Bone marrow (tissue), 2 donors: ENCODE results near the gene PEX5L.
"Not testable (repeated sequence)": the region's sequence is repeated elsewhere in the genome, so short reads cannot be mapped to it uniquely, and the experiment has no call there.

Source experiments
- DNase-seq, 2 donors: peaks; one replicate each; lab custom pipeline; 2025; lab: John Stamatoyannopoulos, UW

The PEX5L gene

GRCh38 chr3:180008318-180008717, 28.4 kb downstream of the PEX5L start:
- not testable (repeated sequence) for DNase-seq

- DNase-seq, result no peak
Observed at GRCh38 chr3:180004542-180004941, 32.2 kb downstream of the PEX5L start.

GRCh38 chr3:180002006-180002405, 34.7 kb downstream of the PEX5L start:
- no peak for DNase-seq

- no peak for DNase-seq
Observed at GRCh38 chr3:180000500-180000899, 36.2 kb downstream of the PEX5L start.

- DNase-seq, result no peak
Observed at GRCh38 chr3:179995406-179995805, 41.3 kb downstream of the PEX5L start.

- no peak for DNase-seq
Observed at GRCh38 chr3:179991883-179992282, 44.9 kb downstream of the PEX5L start.

GRCh38 chr3:179991104-179991503, 45.6 kb downstream of the PEX5L start:
- DNase-seq, result no peak

GRCh38 chr3:179981646-179982045, 55.1 kb downstream of the PEX5L start:
- no peak for DNase-seq

- no peak for DNase-seq
Observed at GRCh38 chr3:179977356-179977755, 59.4 kb downstream of the PEX5L start.

GRCh38 chr3:179973931-179974361, 62.8 kb downstream of the PEX5L start:
- no peak for DNase-seq

- no peak for DNase-seq
Observed at GRCh38 chr3:179972881-179973423, 63.8 kb downstream of the PEX5L start.

- DNase-seq, result no peak
Observed at GRCh38 chr3:179971280-179971679, 65.5 kb downstream of the PEX5L start.

- no peak for DNase-seq
Observed at GRCh38 chr3:179970746-179971145, 66.0 kb downstream of the PEX5L start.

- no peak for DNase-seq
Observed at GRCh38 chr3:179969525-179969924, 67.2 kb downstream of the PEX5L start.

GRCh38 chr3:179967622-179968021, 69.1 kb downstream of the PEX5L start:
- no peak for DNase-seq

- no peak for DNase-seq
Observed at GRCh38 chr3:179964890-179965289, 71.8 kb downstream of the PEX5L start.

GRCh38 chr3:179962629-179963387, 73.9 kb downstream of the PEX5L start:
- no peak for DNase-seq

GRCh38 chr3:179961703-179962078, 75.0 kb downstream of the PEX5L start:
- DNase-seq, result no peak

- DNase-seq, result no peak
Observed at GRCh38 chr3:179961071-179961702, 75.5 kb downstream of the PEX5L start.

GRCh38 chr3:179958759-179959158, 78.0 kb downstream of the PEX5L start:
- DNase-seq, result no peak

GRCh38 chr3:179958143-179958542, 78.6 kb downstream of the PEX5L start:
- no peak for DNase-seq

GRCh38 chr3:179957264-179957845, 79.4 kb downstream of the PEX5L start:
- no peak for DNase-seq

- DNase-seq, result no peak
Observed at GRCh38 chr3:179956416-179956830, 80.3 kb downstream of the PEX5L start.
